ENCODE results near the gene FBLN7.
A peak's percentile ranks its signal among the peaks of the same experiment; 100 is the strongest.
"Not testable (repeated sequence)": the region's sequence is repeated elsewhere in the genome, so short reads cannot be mapped to it uniquely, and the experiment has no call there.

The FBLN7 gene

GRCh38 chr2:112133344-112133743 lies 4.8 kb upstream of the FBLN7 start:
- TF ChIP-seq CTCF (IDR thresholded peaks at IDR 0.05; ENCODE audit: borderline replicate concordance, control extremely low read depth, extremely low read depth, insufficient read depth, missing control alignments): no peak
- DNase-seq (ENCODE audit: low spot score): no peak
- in situ Hi-C loops (cut with MboI; ENCODE audit: low sequenced_read_pairs, unreplicated experiment): no loop called here

GRCh38 chr2:112134120-112134519 lies 4.1 kb upstream of the FBLN7 start:
- in situ Hi-C loops (cut with MboI; ENCODE audit: low sequenced_read_pairs, unreplicated experiment): no loop called here
- no peak for DNase-seq (ENCODE audit: low spot score)
- no peak for TF ChIP-seq CTCF (IDR thresholded peaks at IDR 0.05; ENCODE audit: borderline replicate concordance, control extremely low read depth, extremely low read depth, insufficient read depth, missing control alignments)

GRCh38 chr2:112136096-112136495 lies 2.1 kb upstream of the FBLN7 start:
- DNase-seq (ENCODE audit: low spot score): no peak
- in situ Hi-C loops (cut with MboI; ENCODE audit: low sequenced_read_pairs, unreplicated experiment): no loop called here
- TF ChIP-seq CTCF (IDR thresholded peaks at IDR 0.05; ENCODE audit: borderline replicate concordance, control extremely low read depth, extremely low read depth, insufficient read depth, missing control alignments): no peak

DNA sequence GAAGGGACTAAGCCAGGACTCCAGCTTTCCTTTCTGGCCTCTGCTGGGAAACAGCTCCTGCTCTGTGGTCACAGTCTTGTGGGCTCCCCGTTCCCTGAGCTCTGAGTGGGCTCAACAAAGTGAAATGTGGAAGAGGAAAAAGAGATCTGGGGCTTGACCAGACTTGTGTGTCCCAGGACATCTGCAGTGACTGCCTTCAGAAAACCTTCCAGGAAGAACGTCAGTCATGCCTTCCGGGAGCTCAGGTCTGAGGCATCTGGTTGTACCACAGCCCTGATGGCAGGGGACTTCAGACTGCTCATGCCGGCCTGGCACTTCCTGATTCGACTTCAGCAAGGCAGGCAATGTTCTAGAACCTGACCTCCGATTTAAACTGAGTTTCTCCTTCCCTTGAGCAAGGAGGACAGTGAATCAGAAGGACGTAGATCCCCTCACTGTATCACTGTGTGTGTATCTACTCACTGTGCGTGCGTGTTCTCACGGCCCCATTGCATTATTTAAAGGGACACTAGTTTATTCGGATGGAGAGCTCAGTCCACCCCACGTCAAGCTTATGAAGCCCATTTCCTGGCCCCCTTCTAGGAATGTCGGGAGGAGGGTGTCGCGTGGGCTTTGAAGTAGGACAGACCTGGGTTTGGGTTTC lies 548 bp upstream of the FBLN7 start:
- no peak for TF ChIP-seq CTCF (IDR thresholded peaks at IDR 0.05; ENCODE audit: borderline replicate concordance, control extremely low read depth, extremely low read depth, insufficient read depth, missing control alignments)
- in situ Hi-C loops (cut with MboI; ENCODE audit: low sequenced_read_pairs, unreplicated experiment): no loop called here
- peak; percentile 38 for DNase-seq (ENCODE audit: low spot score)

- in situ Hi-C loops (cut with MboI; ENCODE audit: low sequenced_read_pairs, unreplicated experiment); DNase-seq (ENCODE audit: low spot score): not testable (repeated sequence)
Measured at GRCh38 chr2:112139033-112139614, 939 bp downstream of the FBLN7 start.

DNA sequence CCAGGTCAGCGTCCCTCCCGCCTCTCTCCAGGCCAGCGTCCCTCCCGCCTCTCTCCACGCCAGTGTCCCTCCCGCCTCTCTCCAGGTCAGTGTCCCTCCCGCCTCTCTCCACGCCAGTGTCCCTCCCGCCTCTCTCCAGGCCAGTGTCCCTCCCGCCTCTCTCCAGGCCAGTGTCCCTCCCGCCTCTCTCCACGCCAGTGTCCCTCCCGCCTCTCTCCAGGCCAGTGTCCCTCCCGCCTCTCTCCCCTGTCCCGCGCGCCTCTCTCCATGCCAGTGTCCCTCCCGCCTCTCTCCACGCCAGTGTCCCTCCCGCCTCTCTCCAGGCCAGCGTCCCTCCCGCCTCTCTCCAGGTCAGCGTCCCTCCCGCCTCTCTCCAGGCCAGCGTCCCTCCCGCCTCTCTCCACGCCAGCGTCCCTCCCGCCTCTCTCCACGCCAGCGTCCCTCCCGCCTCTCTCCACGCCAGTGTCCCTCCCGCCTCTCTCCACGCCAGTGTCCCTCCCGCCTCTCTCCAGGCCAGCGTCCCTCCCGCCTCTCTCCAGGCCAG lies 1.5 kb downstream of the FBLN7 start:
- DNase-seq (ENCODE audit: low spot score); in situ Hi-C loops (cut with MboI; ENCODE audit: low sequenced_read_pairs, unreplicated experiment): not testable (repeated sequence)

DNA sequence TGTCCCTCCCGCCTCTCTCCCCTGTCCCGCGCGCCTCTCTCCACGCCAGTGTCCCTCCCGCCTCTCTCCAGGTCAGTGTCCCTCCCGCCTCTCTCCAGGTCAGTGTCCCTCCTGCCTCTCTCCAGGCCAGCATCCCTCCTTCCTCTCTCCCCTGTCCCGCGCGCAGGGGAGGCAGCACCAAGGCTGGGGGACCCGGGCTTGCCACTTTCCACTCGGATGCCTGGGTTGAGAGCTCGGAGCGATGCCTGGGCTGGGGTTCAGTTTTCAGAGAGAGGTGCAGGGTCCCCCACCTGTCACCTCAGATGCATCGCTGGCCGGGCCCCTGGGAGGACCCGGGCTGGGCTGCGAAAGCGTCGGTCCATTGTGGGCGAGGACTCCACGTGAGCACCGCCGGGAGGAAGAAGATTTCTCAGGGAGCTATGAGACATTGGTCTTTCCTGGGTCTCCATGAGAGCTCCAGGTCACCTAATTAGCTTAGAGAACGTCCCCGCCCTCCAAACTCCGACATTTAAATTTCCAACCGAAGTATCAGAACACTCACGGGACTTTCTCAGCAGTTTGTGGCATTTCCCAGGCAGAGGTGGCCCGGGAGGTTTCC lies 2.1 kb downstream of the FBLN7 start:
- TF ChIP-seq CTCF (IDR thresholded peaks at IDR 0.05; ENCODE audit: borderline replicate concordance, control extremely low read depth, extremely low read depth, insufficient read depth, missing control alignments): no peak
- DNase-seq (ENCODE audit: low spot score): peak; percentile 29
- in situ Hi-C loops (cut with MboI; ENCODE audit: low sequenced_read_pairs, unreplicated experiment): no loop called here

All from GM13976 (cell line).